Activated CD4-positive, alpha-beta T cell treated with anti-CD3 and anti-CD28 coated beads, Interleukin-10, Interleukin-2, amounts not matched to agents 100 ng/mL and 50 ng/mL, durations not matched to agents 16 hours and 8 hours (primary cell): ENCODE data around the gene ACSS3.
"Not testable (repeated sequence)": the region's sequence is repeated elsewhere in the genome, so short reads cannot be mapped to it uniquely, and the experiment has no call there.

Experiments used
- DNase-seq: peaks from one replicate; pipeline ENCODE4 v3.0.0-alpha.2; 2020

The ACSS3 gene

GRCh38 chr12:81094718-81095360 lies 17.0 kb downstream of the ACSS3 start:
- DNase-seq = no peak

- DNase-seq = no peak
Measured at GRCh38 chr12:81095501-81096232, 17.8 kb downstream of the ACSS3 start.

GRCh38 chr12:81105687-81106086 lies 27.8 kb downstream of the ACSS3 start:
- no peak for DNase-seq

- DNase-seq = no peak
Measured at GRCh38 chr12:81114226-81114625, 36.3 kb downstream of the ACSS3 start.

DNA sequence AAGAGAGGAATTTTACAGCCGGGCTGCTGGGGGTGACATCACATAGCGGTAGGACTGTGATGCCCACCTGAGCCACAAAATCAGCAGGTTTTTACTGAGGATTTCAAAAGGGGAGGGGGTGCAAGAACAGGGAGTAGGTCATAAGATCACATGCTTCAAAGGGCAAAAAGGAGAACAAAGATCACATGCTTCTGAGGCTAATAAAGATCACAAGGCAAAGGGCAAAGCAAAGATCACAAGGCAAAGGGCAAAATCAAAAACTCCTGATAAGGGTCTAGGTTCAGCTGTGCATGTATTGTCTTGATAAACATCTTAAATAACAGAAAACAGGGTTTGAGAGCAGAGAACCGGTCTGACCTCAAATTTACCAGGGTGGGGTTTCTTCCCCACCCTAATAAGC lies 41.2 kb downstream of the ACSS3 start:
- not testable (repeated sequence) for DNase-seq

DNA sequence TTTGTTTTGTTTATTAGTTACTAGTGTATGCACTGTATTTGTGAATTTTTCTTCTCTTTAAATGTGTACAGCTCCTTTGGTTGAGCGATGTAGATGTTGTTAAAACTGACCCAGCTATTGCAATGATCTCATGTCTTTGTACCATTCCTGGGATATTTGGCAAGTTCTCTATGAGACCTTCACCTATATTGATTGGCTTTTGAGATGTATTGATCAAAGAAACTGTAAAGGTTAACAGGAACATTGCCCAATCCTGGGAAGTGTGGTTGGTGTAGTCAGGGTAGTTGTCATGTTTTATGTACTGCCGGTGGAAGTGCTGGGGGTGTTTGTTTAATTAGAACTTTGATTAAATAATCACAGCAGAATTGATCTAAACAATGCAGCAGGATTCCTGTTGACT lies 43.1 kb downstream of the ACSS3 start:
- no peak for DNase-seq

DNA sequence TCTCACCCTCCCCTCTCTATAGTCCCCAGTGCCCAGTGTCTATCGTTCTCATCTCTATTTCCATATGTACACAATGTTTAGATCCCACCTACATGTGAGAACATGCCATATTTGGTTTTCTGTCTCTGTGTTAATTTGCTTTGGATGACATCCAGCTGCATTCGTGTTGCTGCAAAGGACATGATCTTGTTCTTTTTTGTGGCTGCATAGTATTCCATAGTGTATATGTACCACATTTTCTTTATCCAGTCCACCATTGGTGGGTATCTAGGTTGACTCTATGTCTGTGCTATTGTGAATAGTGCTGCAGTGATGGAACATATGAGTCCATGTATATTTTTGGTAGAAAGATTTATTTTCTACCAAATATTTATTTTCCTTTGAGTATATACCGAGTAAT lies 45.7 kb downstream of the ACSS3 start:
- DNase-seq = no peak

- DNase-seq = no peak
Measured at GRCh38 chr12:81125691-81126090, 47.8 kb downstream of the ACSS3 start.

DNA sequence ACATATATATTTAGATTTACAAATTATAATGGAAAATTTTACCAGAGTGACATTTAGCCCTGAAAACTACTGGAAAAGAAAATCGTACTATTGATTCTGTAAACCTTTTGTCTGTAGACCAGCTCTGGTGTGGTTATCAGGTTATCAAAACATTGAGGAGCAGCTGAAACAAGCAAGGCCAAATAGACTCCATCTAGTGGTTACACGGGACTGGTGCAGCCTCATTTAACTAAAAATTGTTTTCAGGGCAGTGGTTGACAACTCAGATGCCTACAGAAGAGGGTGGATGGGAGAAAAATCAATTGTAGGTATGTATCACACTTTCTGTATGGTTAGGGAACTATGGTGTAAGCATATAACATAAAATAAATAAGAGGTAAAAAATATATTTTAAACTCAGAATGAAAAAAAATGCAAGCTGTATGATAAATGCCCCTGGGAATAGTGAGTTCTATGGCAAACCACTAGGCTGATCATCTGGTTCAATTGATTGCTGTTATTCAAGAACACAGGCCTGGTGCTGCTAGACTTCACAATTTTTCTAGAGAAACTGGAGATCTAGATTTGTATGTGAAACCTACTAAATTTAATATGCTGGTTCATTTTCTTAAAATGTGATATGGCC lies 51.2 kb downstream of the ACSS3 start:
- DNase-seq = peak; percentile 42

- DNase-seq = no peak
Measured at GRCh38 chr12:81136519-81136918, 58.6 kb downstream of the ACSS3 start.

- no peak for DNase-seq
Measured at GRCh38 chr12:81137801-81138200, 59.9 kb downstream of the ACSS3 start.

DNA sequence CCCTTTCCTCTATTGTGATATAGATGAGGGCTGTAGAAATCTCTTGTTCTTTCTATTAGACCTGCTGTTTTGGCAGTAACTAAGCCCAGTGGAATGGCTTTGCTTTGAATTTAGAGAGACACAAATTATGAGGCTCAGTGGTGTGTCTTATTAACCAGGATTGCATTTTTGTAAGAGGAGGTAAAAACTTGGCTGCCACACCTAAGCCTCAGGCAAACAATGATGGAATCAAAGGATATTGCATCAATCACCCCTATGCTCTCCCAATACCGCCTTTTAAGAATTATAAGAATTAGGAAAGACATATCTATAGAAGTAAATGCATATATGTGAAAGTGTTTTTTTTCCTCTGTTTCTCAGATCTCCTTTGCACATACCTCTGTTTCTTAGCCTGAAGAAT lies 63.3 kb downstream of the ACSS3 start:
- no peak for DNase-seq

DNA sequence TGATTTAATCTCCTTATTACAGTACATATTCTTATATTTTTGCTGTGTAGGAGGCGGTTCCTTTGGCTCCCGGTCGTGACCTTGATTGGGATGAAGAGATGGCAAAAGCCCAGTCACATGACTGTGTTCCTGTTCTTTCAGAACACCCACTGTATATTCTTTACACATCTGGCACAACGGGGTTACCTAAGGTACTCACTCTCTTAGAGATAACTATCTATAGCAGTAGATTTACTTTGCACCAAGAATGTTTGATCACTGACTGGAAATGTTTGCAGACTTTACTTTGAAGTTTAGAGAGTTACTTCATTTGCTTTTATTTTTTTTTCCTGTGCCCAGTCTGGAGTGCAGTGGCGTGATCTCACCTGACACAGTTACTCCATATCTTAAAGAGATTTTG lies 65.2 kb downstream of the ACSS3 start:
- no peak for DNase-seq

- no peak for DNase-seq
Measured at GRCh38 chr12:81146228-81147225, 68.6 kb downstream of the ACSS3 start.

GRCh38 chr12:81147292-81147919 lies 69.5 kb downstream of the ACSS3 start:
- no peak for DNase-seq

- DNase-seq = no peak
Measured at GRCh38 chr12:81150382-81150781, 72.5 kb downstream of the ACSS3 start.

DNA sequence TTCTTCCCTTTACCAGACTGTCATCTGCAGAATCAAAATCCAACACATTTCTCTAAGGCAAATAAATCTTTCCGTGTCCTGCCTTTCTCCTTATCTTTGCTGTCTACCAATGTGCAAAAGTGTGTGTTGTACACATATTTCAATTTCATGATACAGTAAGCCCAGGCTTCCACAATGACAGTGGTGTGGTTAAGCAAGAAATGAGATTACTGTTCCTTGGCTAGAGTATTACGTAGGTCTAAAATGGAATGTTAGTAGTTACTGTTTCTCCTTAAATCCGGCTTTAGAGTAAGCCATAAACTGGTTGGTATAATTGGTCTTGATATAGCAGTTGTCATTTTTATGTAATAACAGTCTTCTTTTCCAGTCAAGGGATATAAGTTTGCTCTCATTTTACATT lies 82.0 kb downstream of the ACSS3 start:
- DNase-seq = no peak

- DNase-seq = no peak
Measured at GRCh38 chr12:81161680-81162079, 83.8 kb downstream of the ACSS3 start.

DNA sequence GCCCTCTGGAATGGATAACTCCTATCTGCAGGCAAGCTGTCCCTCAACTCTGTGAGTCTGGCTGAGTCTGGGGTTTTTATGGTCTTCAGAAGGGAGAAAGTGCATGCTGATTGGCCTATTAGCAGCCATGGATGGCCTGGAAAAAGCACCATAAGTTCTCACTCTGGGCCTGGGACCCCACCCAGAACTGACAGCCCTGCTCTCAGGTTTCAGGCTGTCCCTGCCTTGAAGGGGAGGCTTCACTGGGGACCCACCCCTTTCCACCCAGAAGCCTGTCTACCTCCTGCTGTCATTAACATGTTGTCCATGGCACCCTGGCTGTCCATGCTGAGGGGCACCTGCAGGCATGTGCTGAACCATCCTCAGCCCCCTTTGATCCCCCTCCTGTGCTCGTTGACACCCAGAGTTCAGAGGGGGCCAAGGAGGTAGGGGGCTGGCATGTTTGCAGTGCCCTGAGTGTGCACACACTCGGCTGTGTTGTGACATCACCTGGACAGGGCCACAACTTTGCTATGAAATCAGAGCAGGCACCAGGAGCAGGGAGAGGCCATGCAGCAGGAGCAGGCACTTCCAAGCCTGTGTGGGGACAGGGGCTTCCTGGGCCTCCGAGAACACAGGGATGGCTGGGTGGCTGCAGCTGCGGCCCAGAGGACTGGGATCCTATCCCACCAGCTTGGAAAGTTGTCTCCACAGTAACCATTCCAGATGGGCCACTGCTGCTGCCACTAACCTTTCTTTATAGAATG lies 84.7 kb downstream of the ACSS3 start:
- DNase-seq = no peak

- DNase-seq = no peak
Measured at GRCh38 chr12:81164827-81165226, 86.9 kb downstream of the ACSS3 start.

GRCh38 chr12:81166790-81167189 lies 88.9 kb downstream of the ACSS3 start:
- DNase-seq = no peak

- no peak for DNase-seq
Measured at GRCh38 chr12:81167694-81168093, 89.8 kb downstream of the ACSS3 start.
